ENCODE results near the gene LMBR1L. TPM values are rescaled to one million over a fixed set of nuclear protein-coding genes. Genes with fewer than 3 reads are reported as not detected.

LMBR1L gene
- total and polyA plus RNA-seq, 2 of the 8 experiments (the other 6 are each of a cell fraction or from before 2014, with no cell fraction given) = 36.6 to 49.6 TPM

GRCh38 chr12:49131051-49131893 is 20.6 kb upstream of the LMBR1L start, which contains the start of gene TUBA1B (continued):
- peak; percentile 20 for TF ChIP-seq KDM4A (IDR thresholded peaks at IDR 0.05; ENCODE audit: low read depth, low read length, severe bottlenecking)
- TF ChIP-seq NRF1 (IDR thresholded peaks at IDR 0.05; ENCODE audit: low read depth, low read length) = no peak
- no peak for TF ChIP-seq CHD2 (IDR thresholded peaks at IDR 0.05; ENCODE audit: low read length)
- peak; percentile 96 for TF ChIP-seq TAF1 (IDR thresholded peaks at IDR 0.05; ENCODE audit: low read depth, low read length)
- no peak for TF ChIP-seq SIN3A (conservative IDR thresholded peaks at IDR 0.05 in 1 of 2, IDR thresholded peaks at IDR 0.05 in 1 of 2; ENCODE audit: low read depth in 1 of 2, low read length in 2 of 2)
- TF ChIP-seq E2F6 (IDR thresholded peaks at IDR 0.05) = peak; percentile 85
- TF ChIP-seq SP4 (IDR thresholded peaks at IDR 0.05; ENCODE audit: low read length) = no peak
- 0 out of 2 replicates have a peak, but pooled peaks have one; percentile 31 for TF ChIP-seq SUZ12 (IDR thresholded peaks at IDR 0.05; ENCODE audit: low read length)
- peak; percentile 93 for TF ChIP-seq GTF2F1 (IDR thresholded peaks at IDR 0.05; ENCODE audit: borderline replicate concordance, low read depth, low read length)
- no peak for TF ChIP-seq BRCA1 (IDR thresholded peaks at IDR 0.05; ENCODE audit: low read depth, low read length)
- peak; percentile 32 to 92; a peak in 2 of 4 replicates for TF ChIP-seq HDAC2 (IDR thresholded peaks at IDR 0.05; ENCODE audit: borderline replicate concordance in 1 of 2, low read depth in 2 of 2, low read length in 2 of 2)
- TF ChIP-seq POLR2AphosphoS5 (IDR thresholded peaks at IDR 0.05; ENCODE audit: low read depth, low read length) = peak; percentile 97
- TF ChIP-seq SAP30 (IDR thresholded peaks at IDR 0.05; ENCODE audit: insufficient read depth, insufficient replicate concordance, low read length) = no peak
- TF ChIP-seq RNF2 (IDR thresholded peaks at IDR 0.05; ENCODE audit: borderline replicate concordance, low read depth, low read length, missing control alignments, poor library complexity, severe bottlenecking) = no peak
- TF ChIP-seq HDAC6 (IDR thresholded peaks at IDR 0.05; ENCODE audit: low read depth, low read length) = no peak

Data from H1 (cell line).